Type B pancreatic cell (in vitro differentiated cells): ENCODE results near the gene RAD51B. TPM values are rescaled to one million over a fixed set of nuclear protein-coding genes. Genes with fewer than 3 reads are reported as not detected.

Experiments used
- DNase-seq: peaks from one replicate; pipeline ENCODE4 v3.0.0; 2021; ENCODE audit warnings: mixed read lengths; ENCODE audit not compliant: unreplicated experiment; ENCODE audit errors: extremely low spot score
- H3K27ac Mint-ChIP-seq: 2 replicates; pipeline ENCODE4 v1.8.0; 2021; ENCODE audit warnings: mild to moderate bottlenecking, mixed read lengths
- H3K27me3 Mint-ChIP-seq: 2 replicates; pipeline ENCODE4 v1.8.0; 2021; ENCODE audit warnings: mixed read lengths
- H3K36me3 Mint-ChIP-seq: 2 replicates; pipeline ENCODE4 v1.8.0; 2021; ENCODE audit warnings: mixed read lengths
- H3K4me1 Mint-ChIP-seq: one replicate; pipeline ENCODE4 v1.8.0; 2021; ENCODE audit warnings: mixed read lengths; ENCODE audit not compliant: unreplicated experiment
- H3K4me3 Mint-ChIP-seq: 2 replicates; pipeline ENCODE4 v1.8.0; 2021; ENCODE audit warnings: mild to moderate bottlenecking, mixed read lengths
- H3K9me3 Mint-ChIP-seq: 2 replicates; pipeline ENCODE4 v1.8.0; 2021; ENCODE audit warnings: mixed read lengths
- CTCF ChIP-seq: fragments of 200-600 bp; sonication (generic); conservative IDR thresholded peaks from 2 replicates; pipeline ENCODE4 v1.5.0; 2021; ENCODE audit warnings: antibody characterized with exemption, mild to moderate bottlenecking
- total RNA-seq: library from RNA; stranded (reverse); gene quantifications from 2 replicates; pipeline ENCODE4 v1.2.1, GENCODE V29; 2021; ENCODE audit warnings: low replicate concordance

Gene RAD51B
- total RNA-seq, 1 donor from 2014 or later, result 27.3 TPM

GRCh38 chr14:68316078-68316868 is 496.7 kb downstream of the RAD51B start:
- Mint-ChIP-seq H3K36me3 (peaks cover 13% of the 10 kb centered on the region), H3K27ac (no peak overlapping the region), H3K4me3 (no peak overlapping the region), H3K9me3 (peaks cover 8% of the 10 kb centered on the region), H3K27me3 (no peaks in the 10 kb centered on the region), H3K4me1 (peaks cover 66% of the 10 kb centered on the region)
- TF ChIP-seq CTCF, result no peak
- DNase-seq, result no peak

- no peak overlapping the region for H3K27ac Mint-ChIP-seq
- H3K4me3 Mint-ChIP-seq, result no peak overlapping the region
- H3K4me1 Mint-ChIP-seq, result peaks cover 62% of the 10 kb centered on the region
These were observed 497.7 kb downstream of the RAD51B start for GRCh38 chr14:68317239-68317638.

GRCh38 chr14:68318828-68319227 is 499.2 kb downstream of the RAD51B start:
- Mint-ChIP-seq H3K36me3 (peaks cover 13% of the 10 kb centered on the region), H3K9me3 (peaks cover 8% of the 10 kb centered on the region), H3K27ac (no peak overlapping the region), H3K4me3 (no peak overlapping the region), H3K27me3 (no peaks in the 10 kb centered on the region), H3K4me1 (peaks cover 56% of the 10 kb centered on the region)
- no peak for TF ChIP-seq CTCF
- no peak for DNase-seq

More at GRCh38 chr14:68317239-68317638, 497.7 kb downstream of the RAD51B start:
- no peak for DNase-seq
- no peak for TF ChIP-seq CTCF
- no peaks in the 10 kb centered on the region for H3K27me3 Mint-ChIP-seq
- peaks cover 8% of the 10 kb centered on the region for H3K9me3 Mint-ChIP-seq
- H3K36me3 Mint-ChIP-seq, result peaks cover 13% of the 10 kb centered on the region

- H3K4me1 Mint-ChIP-seq, result peaks cover 45% of the 10 kb centered on the region
- H3K4me3 Mint-ChIP-seq, result no peak overlapping the region
- no peak for TF ChIP-seq CTCF
- H3K9me3 Mint-ChIP-seq, result peaks cover 3% of the 10 kb centered on the region
- no peak for DNase-seq
- peaks cover 12% of the 10 kb centered on the region for H3K36me3 Mint-ChIP-seq
- no peak overlapping the region for H3K27ac Mint-ChIP-seq
- H3K27me3 Mint-ChIP-seq, result no peaks in the 10 kb centered on the region
These were observed 500.9 kb downstream of the RAD51B start for GRCh38 chr14:68320495-68320894.

- DNase-seq, result no peak
- Mint-ChIP-seq H3K4me1 (peaks cover 28% of the 10 kb centered on the region), H3K9me3 (peaks cover 3% of the 10 kb centered on the region), H3K4me3 (no peak overlapping the region), H3K27ac (no peak overlapping the region), H3K27me3 (no peaks in the 10 kb centered on the region), H3K36me3 (peaks cover 10% of the 10 kb centered on the region)
- TF ChIP-seq CTCF, result no peak
These were observed 503.5 kb downstream of the RAD51B start for GRCh38 chr14:68322940-68323620.
